ENCODE measurements around the gene KCNJ18.
"Not testable (repeated sequence)": the region's sequence is repeated elsewhere in the genome, so short reads cannot be mapped to it uniquely, and the experiment has no call there.

Gene KCNJ18

DNA sequence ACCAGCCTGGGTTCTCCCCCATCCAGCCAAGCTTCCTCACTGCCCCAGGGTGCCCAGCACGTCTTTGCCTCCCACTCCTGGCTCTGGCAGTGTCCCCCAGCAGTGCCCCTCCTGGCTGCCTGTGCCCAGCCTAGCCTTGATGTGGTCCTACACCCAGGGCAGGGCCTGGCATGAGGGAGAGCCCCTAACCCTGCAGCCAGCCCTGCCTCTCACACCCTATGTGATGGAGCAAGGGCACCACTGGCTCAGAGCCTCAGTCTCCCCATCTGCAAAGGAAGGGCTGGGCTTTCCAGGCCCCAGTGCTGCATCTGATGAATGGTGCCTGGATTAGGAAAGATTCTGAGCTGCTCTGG is 5.2 kb downstream of the KCNJ18 start:
- not testable (repeated sequence) for H3K4me3 ChIP-seq (replicated peaks; ENCODE audit: low read depth, low read length); DNase-seq (ENCODE audit: low read depth)

DNA sequence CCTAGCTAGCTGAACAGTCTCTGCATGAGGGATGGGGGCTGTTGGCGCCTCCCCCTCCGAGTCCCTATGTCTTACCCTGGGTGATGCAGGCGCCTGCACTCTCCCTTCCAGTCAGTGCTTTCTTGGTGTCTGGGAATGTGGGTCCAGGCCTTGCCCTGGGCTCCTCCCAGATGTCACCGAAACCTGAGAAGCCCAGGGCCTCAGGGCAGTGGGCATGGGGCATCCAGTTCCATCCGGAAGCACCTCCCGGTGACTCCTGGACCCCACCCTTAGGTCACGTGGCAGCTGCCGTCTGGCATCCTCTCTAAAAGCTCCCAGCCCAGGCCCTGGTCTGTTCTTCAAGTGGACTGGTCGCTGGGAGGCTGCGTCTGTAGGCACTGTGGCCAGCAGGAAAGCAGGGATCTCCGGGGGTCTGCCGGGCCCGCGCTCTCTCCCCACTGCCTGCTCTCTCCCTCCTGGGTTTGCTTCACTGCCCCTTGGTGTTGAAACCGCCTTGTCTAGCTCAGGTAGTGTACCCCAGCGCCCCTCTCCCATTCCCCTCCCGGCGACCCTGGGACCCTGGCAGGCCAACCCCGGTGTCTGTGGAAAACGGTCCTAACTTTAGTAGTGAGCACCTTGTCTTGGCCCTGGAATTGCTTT is 6.2 kb downstream of the KCNJ18 start:
- DNase-seq (ENCODE audit: low read depth); H3K4me3 ChIP-seq (replicated peaks; ENCODE audit: low read depth, low read length): not testable (repeated sequence)

- not testable (repeated sequence) for DNase-seq (ENCODE audit: low read depth); H3K4me3 ChIP-seq (replicated peaks; ENCODE audit: low read depth, low read length)
Measured at GRCh38 chr17:21699124-21699523, 6.8 kb downstream of the KCNJ18 start.

DNA sequence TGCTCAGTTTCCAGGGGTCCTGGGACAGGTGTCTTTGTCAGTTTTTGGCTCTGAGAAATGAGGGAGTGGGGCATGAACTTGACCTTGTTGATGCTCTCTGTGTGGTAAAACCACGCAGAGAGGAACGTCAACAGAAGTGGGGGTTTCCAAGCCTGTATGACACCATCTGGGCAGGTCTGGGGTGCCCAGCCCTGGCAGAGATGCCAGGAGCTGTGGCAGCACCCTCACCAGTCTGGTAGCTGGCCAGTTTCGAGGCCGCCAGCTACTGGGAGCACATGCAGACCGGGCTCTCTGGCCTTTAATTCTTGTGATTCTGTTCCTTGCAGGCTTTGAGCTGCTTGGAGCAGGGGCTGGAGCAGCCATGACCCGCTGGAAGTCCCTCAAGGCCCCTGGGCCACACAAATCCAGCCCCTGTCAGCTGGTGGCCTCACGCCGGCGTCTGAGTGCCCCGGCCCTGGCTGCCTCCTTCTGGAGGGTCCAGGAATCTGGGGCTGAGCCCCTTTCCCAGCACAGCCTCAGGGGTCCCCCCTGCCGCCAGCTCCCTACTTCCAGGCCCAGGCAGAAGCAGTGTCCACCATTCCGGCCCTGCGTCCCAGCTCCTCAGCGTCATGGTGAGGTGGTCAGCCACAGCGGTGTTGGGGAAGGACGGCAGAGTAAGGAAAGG is 7.4 kb downstream of the KCNJ18 start:
- not testable (repeated sequence) for H3K4me3 ChIP-seq (replicated peaks; ENCODE audit: low read depth, low read length); DNase-seq (ENCODE audit: low read depth)

- not testable (repeated sequence) for DNase-seq (ENCODE audit: low read depth); H3K4me3 ChIP-seq (replicated peaks; ENCODE audit: low read depth, low read length)
Measured at GRCh38 chr17:21701090-21701489, 8.8 kb downstream of the KCNJ18 start.

- DNase-seq (ENCODE audit: low read depth); H3K4me3 ChIP-seq (replicated peaks; ENCODE audit: low read depth, low read length): not testable (repeated sequence)
Measured at GRCh38 chr17:21702029-21702428, 9.7 kb downstream of the KCNJ18 start.

GRCh38 chr17:21702521-21702920 is 10.2 kb downstream of the KCNJ18 start:
- H3K4me3 ChIP-seq (replicated peaks; ENCODE audit: low read depth, low read length); DNase-seq (ENCODE audit: low read depth): not testable (repeated sequence)

DNA sequence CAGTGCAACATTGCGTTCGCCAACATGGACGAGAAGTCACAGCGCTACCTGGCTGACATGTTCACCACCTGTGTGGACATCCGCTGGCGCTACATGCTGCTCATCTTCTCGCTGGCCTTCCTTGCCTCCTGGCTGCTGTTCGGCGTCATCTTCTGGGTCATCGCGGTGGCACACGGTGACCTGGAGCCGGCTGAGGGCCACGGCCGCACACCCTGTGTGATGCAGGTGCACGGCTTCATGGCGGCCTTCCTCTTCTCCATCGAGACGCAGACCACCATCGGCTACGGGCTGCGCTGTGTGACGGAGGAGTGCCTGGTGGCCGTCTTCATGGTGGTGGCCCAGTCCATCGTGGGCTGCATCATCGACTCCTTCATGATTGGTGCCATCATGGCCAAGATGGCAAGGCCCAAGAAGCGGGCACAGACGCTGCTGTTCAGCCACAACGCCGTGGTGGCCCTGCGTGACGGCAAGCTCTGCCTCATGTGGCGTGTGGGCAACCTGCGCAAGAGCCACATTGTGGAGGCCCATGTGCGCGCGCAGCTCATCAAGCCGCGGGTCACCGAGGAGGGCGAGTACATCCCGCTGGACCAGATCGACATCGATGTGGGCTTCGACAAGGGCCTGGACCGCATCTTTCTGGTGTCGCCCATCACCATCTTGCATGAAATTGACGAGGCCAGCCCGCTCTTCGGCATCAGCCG is 10.8 kb downstream of the KCNJ18 start:
- not testable (repeated sequence) for H3K4me3 ChIP-seq (replicated peaks; ENCODE audit: low read depth, low read length); DNase-seq (ENCODE audit: low read depth)

GRCh38 chr17:21703891-21704872 is 11.9 kb downstream of the KCNJ18 start:
- not testable (repeated sequence) for DNase-seq (ENCODE audit: low read depth); H3K4me3 ChIP-seq (replicated peaks; ENCODE audit: low read depth, low read length)

DNA sequence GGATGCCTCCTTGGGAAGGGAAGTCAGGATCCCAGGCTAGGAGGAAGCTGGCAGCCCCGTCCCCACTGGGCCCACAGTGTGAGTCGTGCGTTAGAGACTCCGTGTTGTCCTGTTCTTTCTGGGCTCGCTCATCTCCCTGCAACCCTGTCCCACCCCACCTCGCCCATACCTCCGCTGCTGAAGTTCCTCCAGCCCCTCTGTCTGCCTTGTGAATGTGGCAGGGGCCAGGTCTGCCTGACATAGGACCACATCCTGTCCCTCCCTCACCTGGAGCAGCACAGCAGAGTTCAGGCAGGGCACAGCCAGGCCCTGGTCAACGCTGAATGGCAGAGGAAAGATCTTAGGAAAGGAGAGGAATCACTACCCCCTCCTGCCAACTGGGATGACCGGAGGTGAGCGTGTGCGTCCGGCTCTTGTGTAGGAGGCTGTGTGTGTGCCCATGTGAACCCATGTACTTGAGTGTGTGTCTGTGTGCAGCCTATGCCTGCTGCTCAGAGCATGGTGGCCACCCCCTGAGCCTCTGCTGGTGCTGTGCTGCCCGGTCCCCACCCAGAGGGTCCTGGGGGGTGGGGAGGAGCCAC is 12.8 kb downstream of the KCNJ18 start:
- TF ChIP-seq, protein P1, sequence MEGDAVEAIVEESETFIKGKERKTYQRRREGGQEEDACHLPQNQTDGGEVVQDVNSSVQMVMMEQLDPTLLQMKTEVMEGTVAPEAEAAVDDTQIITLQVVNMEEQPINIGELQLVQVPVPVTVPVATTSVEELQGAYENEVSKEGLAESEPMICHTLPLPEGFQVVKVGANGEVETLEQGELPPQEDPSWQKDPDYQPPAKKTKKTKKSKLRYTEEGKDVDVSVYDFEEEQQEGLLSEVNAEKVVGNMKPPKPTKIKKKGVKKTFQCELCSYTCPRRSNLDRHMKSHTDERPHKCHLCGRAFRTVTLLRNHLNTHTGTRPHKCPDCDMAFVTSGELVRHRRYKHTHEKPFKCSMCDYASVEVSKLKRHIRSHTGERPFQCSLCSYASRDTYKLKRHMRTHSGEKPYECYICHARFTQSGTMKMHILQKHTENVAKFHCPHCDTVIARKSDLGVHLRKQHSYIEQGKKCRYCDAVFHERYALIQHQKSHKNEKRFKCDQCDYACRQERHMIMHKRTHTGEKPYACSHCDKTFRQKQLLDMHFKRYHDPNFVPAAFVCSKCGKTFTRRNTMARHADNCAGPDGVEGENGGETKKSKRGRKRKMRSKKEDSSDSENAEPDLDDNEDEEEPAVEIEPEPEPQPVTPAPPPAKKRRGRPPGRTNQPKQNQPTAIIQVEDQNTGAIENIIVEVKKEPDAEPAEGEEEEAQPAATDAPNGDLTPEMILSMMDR (IDR thresholded peaks at IDR 0.05; ENCODE audit: low read length, missing control alignments), result no peak
- H3K4me3 ChIP-seq (replicated peaks; ENCODE audit: low read depth, low read length), result no peak overlapping the region
- no peak for DNase-seq (ENCODE audit: low read depth)

DNA sequence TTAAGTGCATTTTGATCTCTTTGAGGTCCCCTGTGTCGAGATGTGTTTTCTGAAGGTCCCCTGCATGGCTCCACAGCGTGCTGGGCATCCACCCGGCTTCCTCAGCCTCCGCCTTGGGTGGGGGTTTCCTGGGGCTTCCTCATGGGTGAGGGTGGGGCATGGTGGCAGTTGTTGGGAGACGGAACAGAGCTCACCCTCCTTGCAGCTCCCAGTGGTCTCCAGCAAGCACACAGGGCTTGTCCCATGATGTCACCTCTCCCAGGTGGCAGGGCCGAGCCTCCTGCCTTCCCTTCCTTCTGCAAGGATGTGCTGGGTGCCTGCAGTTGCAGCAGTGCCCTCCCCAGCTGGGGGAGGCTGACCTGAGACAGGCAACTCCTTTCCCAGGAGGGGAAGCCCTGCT is 13.4 kb downstream of the KCNJ18 start:
- DNase-seq (ENCODE audit: low read depth); H3K4me3 ChIP-seq (replicated peaks; ENCODE audit: low read depth, low read length): not testable (repeated sequence)

DNA sequence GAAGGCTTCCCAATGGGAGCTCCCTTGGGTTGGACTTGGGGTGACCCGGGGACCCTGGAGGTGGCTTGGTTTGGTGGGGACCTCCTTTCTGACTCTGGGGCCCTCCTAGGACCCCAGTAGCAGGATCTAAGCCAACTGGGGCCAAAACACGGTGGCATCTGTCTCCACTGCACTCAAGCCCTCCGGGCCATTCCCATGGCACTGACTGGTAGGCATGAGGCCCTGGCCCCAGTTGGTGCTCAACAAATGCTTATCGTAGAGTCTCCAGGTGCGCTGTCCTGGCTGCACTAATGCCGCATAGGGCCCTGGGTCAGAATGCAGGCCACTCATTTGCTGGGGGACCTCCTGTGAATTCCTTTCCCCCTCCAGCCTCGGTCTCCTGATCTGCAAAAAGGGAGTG is 14.2 kb downstream of the KCNJ18 start:
- DNase-seq (ENCODE audit: low read depth), result not testable (repeated sequence)

DNA sequence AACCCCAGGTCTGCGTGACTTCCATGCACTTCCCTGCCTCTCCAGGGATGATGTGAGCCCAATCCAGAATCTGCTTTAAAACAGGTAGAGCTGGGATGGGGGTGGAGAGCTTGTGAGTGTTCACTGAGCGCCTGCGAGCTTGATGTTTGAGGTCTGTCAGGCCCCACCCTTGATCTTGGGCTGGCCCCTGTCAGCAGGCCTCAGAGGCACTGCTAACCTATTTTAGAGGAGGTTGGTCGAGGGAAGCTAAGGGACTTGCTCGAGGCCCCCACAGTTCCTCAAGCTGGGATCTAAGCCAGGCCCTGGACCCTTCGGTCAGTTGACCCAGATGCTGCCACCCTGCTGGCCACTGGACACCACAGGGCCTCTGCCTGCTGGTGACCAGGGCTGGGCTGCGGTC is 14.8 kb downstream of the KCNJ18 start:
- not testable (repeated sequence) for H3K4me3 ChIP-seq (replicated peaks; ENCODE audit: low read depth, low read length); DNase-seq (ENCODE audit: low read depth)

More for the DNA sequence above, 14.2 kb downstream of the KCNJ18 start:
- H3K4me3 ChIP-seq (replicated peaks; ENCODE audit: low read depth, low read length), result not testable (repeated sequence)

GRCh38 chr17:21707711-21708611 is 15.6 kb downstream of the KCNJ18 start:
- not testable (repeated sequence) for DNase-seq (ENCODE audit: low read depth); H3K4me3 ChIP-seq (replicated peaks; ENCODE audit: low read depth, low read length)

GRCh38 chr17:21708612-21709535 is 16.6 kb downstream of the KCNJ18 start:
- H3K4me3 ChIP-seq (replicated peaks; ENCODE audit: low read depth, low read length); DNase-seq (ENCODE audit: low read depth): not testable (repeated sequence)

Data from fibroblast of pulmonary artery (primary cell).